ENCODE measurements around the gene ITGAX. TPM values are rescaled to one million over a fixed set of nuclear protein-coding genes. Genes with fewer than 3 reads are reported as not detected.

The ITGAX gene
- total RNA-seq, 1 experiment from 2014 or later, result not detected

DNA sequence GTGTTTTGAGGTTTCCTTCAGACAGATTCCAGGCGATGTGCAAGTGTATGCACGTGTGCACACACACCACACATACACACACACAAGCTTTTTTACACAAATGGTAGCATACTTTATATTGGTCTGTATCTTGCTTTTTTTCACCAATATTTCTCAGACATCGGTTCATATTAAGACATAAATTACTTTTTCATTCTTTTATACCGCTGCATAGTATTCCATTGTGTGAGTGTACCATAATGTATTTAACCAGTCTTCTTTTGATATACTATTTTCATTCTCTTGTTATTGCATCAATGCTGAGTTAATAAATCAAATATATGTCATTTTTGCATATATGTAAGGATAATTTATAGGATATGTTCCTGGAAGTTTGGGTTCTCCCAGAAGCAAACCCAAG lies 22.4 kb upstream of the ITGAX start:
- H3K27me3 ChIP-seq (replicated peaks; ENCODE audit: insufficient read depth, low read depth, low read length, poor library complexity), result peaks cover 39% of the 10 kb centered on the region
- no peak overlapping the region for H3K4me3 ChIP-seq (ENCODE audit: low read depth, low read length, poor library complexity, severe bottlenecking)
- H3K4me1 ChIP-seq (ENCODE audit: insufficient read depth, low read length, poor library complexity, severe bottlenecking), result no peaks in the 10 kb centered on the region
- TF ChIP-seq EZH2 (IDR thresholded peaks at IDR 0.05; ENCODE audit: borderline replicate concordance, low read depth, low read length, poor library complexity, severe bottlenecking), result no peak
- TF ChIP-seq, protein P1, sequence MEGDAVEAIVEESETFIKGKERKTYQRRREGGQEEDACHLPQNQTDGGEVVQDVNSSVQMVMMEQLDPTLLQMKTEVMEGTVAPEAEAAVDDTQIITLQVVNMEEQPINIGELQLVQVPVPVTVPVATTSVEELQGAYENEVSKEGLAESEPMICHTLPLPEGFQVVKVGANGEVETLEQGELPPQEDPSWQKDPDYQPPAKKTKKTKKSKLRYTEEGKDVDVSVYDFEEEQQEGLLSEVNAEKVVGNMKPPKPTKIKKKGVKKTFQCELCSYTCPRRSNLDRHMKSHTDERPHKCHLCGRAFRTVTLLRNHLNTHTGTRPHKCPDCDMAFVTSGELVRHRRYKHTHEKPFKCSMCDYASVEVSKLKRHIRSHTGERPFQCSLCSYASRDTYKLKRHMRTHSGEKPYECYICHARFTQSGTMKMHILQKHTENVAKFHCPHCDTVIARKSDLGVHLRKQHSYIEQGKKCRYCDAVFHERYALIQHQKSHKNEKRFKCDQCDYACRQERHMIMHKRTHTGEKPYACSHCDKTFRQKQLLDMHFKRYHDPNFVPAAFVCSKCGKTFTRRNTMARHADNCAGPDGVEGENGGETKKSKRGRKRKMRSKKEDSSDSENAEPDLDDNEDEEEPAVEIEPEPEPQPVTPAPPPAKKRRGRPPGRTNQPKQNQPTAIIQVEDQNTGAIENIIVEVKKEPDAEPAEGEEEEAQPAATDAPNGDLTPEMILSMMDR (conservative IDR thresholded peaks at IDR 0.05; ENCODE audit: low read depth, low read length), result no peak
- H3K27ac ChIP-seq (ENCODE audit: low read depth, low read length, poor library complexity, severe bottlenecking), result no peak overlapping the region
- no peaks in the 10 kb centered on the region for H3K36me3 ChIP-seq (ENCODE audit: insufficient read depth, low read length, poor library complexity, severe bottlenecking)
- POLR2A ChIA-PET (ENCODE audit: low non-redundant PET), result no interaction called here
- no peak for DNase-seq (ENCODE audit: low spot score)
- no peaks in the 10 kb centered on the region for H3K9me3 ChIP-seq (ENCODE audit: low read depth, low read length, poor library complexity, severe bottlenecking)
- BruUV-seq (replicated peaks), result no TSS peak
- CTCF ChIA-PET, result no interaction called here
- intact Hi-C loops (cut with micrococcal nuclease; ENCODE audit: unreplicated experiment), result loop anchor here (10.0 kb wide), 1 partner anchor 68 kb away; no protein-coding TSS in a partner anchor

DNA sequence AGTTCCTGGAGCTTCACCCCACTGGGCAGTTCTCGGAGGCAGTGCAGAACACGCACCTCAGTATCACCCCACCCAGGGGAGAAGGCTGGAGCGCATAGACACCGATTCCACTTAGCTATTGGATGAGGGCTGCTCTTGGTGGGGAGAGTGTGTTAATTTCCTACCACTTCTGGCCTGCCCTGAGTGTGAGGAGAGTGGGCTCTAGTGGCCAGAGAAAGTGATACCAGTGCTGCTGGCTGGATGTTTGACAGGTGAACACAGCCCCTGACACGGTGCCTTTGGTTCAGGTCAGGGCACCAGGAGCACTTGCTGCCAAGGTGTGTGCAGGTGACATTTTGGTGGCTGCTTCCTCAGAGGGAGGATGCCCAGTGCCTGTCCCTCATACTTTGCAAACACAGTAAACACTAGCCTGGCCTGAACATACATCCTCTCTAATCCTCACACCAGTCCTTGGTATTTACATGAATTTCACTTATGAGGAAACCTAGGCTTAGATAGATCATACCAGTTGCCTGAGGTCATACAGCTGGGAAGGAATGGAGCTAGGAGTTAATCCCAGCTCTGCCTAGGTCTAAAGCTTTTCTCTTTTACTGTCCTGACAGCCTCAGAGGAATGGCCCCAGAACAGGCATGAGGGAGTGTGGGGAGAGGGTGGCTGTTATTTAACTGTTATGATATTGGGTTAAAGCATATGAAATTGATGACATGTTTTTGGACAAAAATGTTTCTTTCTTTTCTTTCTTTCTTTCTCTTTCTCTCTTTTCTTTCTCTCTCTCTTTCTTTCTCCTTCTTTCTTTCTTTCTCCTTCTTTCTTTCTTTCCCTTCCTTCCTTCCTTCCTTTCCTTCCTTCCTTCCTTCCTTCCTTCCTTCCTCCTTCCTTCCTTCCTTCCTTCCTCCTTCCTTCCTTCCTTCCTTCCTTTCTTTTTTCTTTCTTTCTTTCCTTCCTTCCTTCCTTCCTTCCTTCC lies 21.0 kb upstream of the ITGAX start:
- ChIA-PET POLR2A (ENCODE audit: low non-redundant PET) (no interaction called here), CTCF (no interaction called here)
- H3K4me3 ChIP-seq (ENCODE audit: low read depth, low read length, poor library complexity, severe bottlenecking), result no peak overlapping the region
- H3K9me3 ChIP-seq (ENCODE audit: low read depth, low read length, poor library complexity, severe bottlenecking), result no peaks in the 10 kb centered on the region
- TF ChIP-seq, protein P1 (conservative IDR thresholded peaks at IDR 0.05; ENCODE audit: low read depth, low read length), result peak; percentile 48
- no peak for TF ChIP-seq EZH2 (IDR thresholded peaks at IDR 0.05; ENCODE audit: borderline replicate concordance, low read depth, low read length, poor library complexity, severe bottlenecking)
- H3K4me1 ChIP-seq (ENCODE audit: insufficient read depth, low read length, poor library complexity, severe bottlenecking), result no peaks in the 10 kb centered on the region
- H3K27ac ChIP-seq (ENCODE audit: low read depth, low read length, poor library complexity, severe bottlenecking), result no peak overlapping the region
- no TSS peak for BruUV-seq (replicated peaks)
- H3K27me3 ChIP-seq (replicated peaks; ENCODE audit: insufficient read depth, low read depth, low read length, poor library complexity), result peaks cover 39% of the 10 kb centered on the region
- intact Hi-C loops (cut with micrococcal nuclease; ENCODE audit: unreplicated experiment), result loop anchor here (10.0 kb wide), 1 partner anchor 69 kb away; no protein-coding TSS in a partner anchor
- peak; percentile 25 for DNase-seq (ENCODE audit: low spot score)
- H3K36me3 ChIP-seq (ENCODE audit: insufficient read depth, low read length, poor library complexity, severe bottlenecking), result no peaks in the 10 kb centered on the region

DNA sequence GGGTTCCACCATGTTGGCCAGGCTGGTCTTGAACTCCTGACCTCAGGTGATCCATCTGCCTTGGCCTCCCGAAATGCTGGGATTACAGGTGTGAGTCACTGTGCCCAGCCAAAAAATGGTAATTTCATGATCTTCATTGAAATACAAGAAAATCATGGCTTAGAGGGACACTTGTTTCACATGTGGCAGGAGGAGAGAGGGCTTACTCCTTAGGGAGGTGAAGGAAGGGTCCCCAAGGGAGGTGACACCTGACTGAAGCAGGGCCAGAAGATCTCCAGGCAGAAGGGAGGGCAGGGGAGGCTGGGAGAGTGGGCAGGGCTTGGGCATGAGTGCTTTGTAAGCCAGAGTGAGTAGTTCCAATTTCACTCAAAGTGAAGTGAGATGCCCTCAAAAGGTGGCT lies 20.0 kb upstream of the ITGAX start:
- Histone ChIP-seq H3K36me3 (ENCODE audit: insufficient read depth, low read length, poor library complexity, severe bottlenecking) (no peaks in the 10 kb centered on the region), H3K27me3 (replicated peaks; ENCODE audit: insufficient read depth, low read depth, low read length, poor library complexity) (peaks cover 29% of the 10 kb centered on the region), H3K4me1 (ENCODE audit: insufficient read depth, low read length, poor library complexity, severe bottlenecking) (no peaks in the 10 kb centered on the region), H3K27ac (ENCODE audit: low read depth, low read length, poor library complexity, severe bottlenecking) (no peak overlapping the region), H3K9me3 (ENCODE audit: low read depth, low read length, poor library complexity, severe bottlenecking) (no peaks in the 10 kb centered on the region), H3K4me3 (ENCODE audit: low read depth, low read length, poor library complexity, severe bottlenecking) (no peak overlapping the region)
- no peak for DNase-seq (ENCODE audit: low spot score)
- intact Hi-C loops (cut with micrococcal nuclease; ENCODE audit: unreplicated experiment), result loop anchor here (10.0 kb wide), 1 partner anchor 70 kb away; no protein-coding TSS in a partner anchor
- TF ChIP-seq EZH2 (IDR thresholded peaks at IDR 0.05; ENCODE audit: borderline replicate concordance, low read depth, low read length, poor library complexity, severe bottlenecking), result no peak
- TF ChIP-seq, protein P1 (conservative IDR thresholded peaks at IDR 0.05; ENCODE audit: low read depth, low read length), result no peak
- BruUV-seq (replicated peaks), result no TSS peak
- CTCF ChIA-PET, result no interaction called here
- POLR2A ChIA-PET (ENCODE audit: low non-redundant PET), result no interaction called here

Measured in A673 (cell line).